ENCODE results near the gene UTP3.
"Not testable (repeated sequence)": the region's sequence is repeated elsewhere in the genome, so short reads cannot be mapped to it uniquely, and the experiment has no call there.

Gene UTP3, protein sequence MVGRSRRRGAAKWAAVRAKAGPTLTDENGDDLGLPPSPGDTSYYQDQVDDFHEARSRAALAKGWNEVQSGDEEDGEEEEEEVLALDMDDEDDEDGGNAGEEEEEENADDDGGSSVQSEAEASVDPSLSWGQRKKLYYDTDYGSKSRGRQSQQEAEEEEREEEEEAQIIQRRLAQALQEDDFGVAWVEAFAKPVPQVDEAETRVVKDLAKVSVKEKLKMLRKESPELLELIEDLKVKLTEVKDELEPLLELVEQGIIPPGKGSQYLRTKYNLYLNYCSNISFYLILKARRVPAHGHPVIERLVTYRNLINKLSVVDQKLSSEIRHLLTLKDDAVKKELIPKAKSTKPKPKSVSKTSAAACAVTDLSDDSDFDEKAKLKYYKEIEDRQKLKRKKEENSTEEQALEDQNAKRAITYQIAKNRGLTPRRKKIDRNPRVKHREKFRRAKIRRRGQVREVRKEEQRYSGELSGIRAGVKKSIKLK

DNA sequence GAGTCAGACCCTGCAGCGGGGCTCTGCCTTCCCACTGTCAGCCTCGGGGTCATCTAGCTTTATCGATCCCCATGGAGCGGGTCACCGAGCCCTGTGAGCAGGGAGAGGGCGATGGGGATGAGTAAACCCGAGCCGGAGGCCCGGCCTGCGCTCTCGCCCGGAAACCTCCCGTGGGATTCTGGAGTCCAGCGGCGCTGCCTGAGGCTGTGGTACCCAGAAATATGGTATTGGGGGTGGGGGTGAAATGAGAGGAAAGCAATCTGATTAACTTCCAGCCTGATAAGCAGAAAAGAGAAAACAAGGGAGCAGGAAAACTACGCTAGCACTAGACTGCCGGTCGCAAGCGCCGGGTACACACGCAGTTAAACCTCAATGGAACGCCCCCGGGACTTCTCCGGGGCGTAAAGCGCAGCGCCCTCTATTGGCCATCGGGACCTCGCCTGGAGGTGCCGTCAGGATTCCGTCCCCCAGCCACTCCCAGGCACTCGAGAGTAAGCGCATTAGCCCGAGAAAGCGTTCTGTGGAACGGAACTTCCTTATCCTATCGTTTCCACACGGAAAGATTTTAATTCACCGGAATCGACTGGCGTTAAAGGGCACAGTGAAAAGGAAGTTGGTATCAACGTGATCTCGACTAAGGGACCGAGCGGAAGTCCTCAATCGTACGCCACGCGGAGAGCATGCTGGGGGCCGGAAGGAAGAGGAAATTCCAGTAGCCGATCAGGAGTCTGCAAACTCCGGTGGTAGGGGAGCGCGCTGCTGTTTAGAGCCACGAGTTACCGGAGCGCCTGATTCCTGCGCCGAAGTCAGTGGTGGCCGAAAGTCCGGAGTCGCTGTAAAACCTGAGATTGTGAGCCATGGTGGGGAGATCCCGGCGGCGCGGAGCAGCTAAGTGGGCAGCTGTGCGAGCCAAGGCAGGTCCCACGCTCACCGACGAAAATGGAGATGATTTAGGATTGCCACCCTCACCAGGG, at the start of gene UTP3:
UTP3 (plus strand) TSS at position 712 of the 974 bp plus-strand sequence; CDS start at position 858, 146 bp downstream.
- DNase-seq = peak; percentile 94

DNA sequence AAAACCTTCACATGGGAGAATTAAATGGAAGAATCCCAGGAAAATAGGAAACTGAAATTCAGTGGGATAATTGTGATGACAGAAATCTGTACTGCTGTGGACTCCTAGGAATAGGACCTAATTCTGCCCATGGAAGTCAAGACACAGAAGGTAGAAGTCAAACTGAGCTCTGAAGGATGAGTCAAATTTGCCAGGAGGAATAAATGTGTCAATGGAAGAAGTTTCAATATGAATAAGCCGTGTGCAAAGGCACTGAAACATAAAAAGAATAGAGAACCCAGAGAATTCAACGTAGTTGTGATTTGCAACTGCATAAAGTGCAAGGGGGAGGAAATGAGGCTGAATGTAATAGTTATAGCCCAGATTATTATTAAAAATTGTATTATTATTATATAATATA, 48.1 kb upstream of the UTP3 start:
- DNase-seq = no peak

DNA sequence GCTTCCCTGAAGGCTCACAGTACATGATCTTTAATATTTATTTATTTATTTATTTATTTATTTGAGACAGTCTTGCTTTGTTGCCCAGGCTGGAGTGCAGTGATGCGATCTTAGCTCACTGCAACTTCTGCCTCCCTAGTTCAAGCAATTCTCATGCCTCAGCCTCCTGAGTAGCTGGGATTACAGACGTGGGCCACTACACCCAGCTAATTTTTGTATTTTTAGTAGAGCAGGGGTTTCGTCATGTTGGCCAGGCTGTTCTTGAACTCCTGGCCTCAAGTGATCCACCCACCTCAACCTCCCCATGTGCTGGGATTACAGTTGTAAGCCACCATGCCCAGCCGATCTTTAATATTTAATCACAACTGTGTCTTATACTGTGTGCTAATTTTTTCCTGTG, 37.6 kb upstream of the UTP3 start:
- not testable (repeated sequence) for DNase-seq

DNA sequence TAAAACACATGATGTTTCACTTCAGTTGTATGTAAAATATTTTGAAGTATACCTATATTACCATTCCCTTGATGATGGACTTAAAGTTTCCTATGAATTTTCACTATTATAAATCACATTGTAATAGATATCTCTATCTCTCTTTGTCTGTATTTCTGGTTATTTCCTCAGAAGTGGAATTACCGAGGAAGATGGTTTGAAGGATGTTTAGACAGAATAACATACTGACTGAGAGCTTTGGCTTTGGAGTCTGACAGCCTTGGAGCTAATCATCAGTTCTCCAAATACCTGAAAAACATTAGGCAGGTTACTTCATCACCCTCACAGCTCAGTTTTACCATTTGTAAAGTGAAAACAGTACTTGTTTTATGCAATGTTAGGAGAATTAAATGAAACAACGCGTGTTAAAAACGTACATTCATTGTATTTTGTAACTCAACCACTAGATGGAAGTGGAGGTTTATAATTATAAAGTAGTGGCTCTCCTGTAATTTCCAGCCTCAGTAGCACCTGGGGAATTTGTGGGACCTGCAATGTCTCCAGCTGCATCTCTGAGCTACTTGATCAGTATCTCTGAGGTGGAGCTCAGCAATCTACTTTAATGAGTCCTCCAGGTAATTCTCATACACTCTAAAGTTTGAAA, 36.3 kb upstream of the UTP3 start:
- DNase-seq = peak; percentile 51

DNA sequence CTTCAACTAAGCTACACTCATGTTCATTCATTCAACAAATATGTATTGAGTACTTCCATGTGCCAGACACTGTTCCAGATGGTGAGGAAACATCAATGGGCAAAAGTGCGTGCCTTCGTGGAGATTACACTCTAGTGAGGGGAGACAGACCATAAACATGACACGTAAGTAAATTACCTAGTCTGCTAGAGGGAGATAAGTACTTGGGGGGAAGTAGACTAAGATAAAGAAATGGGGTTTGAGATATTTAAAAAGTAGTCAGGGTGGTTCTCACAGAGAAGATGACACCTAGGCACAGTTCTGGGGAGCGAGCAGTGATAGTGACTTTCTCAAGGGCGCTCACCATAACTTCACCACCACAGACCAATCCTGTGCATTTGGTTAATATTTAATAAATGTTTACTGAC, 33.7 kb upstream of the UTP3 start:
- DNase-seq = no peak

DNA sequence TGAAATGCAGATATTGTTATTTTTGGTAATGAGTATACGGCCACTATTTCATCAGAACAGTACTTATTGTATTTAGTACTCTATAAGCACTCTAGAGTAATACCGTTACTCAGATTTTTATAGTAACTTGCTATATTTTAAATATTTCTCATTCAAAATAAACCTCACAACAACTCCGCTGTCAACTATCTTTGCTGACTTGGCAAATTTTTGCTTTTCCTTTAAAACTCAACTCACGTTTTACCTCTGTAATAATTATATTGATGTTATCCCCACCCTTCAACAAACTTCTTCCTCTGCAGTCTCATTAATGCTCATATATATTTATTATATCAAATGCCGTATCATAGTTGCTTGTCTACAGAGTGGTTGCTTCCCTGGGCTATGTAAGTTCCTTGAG, 31.0 kb upstream of the UTP3 start:
- DNase-seq = no peak

DNA sequence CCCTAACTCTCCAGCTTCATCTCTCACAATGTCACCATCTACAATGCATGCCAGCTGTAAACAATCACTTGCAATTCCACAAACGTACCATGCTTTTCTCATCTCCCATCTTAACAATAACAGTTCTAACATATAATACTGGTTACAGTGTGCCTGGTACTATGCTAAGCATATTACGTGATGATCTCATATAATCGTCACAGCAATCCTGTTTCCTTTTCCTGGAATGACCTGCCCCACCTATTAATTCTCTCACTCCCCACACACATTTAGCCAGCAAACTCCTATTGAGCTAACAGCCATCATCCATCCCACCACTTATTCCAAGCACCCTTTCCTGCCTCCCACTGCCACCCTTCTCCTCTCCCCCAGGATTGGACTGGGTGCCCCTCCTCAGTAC, 29.9 kb upstream of the UTP3 start:
- DNase-seq = no peak

DNA sequence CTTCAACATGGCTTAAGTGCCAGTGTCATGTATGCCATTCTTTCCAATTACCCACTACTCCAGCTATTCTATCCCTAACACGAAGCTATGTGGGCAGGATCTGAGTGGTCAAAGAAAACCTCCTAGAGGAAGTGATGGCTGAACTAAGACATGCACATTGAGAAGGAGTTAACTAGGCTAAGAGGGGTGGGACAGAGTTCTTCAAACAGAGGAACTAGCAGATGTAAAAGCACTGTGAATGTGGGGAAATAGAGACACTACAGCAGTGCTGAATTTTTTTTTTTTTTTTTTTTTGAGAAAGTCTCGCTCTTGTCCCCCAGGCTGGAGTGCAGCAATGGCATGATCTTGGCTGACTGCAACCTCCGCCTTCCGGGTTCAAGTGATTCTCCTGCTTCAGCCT, 28.2 kb upstream of the UTP3 start:
- no peak for DNase-seq

DNA sequence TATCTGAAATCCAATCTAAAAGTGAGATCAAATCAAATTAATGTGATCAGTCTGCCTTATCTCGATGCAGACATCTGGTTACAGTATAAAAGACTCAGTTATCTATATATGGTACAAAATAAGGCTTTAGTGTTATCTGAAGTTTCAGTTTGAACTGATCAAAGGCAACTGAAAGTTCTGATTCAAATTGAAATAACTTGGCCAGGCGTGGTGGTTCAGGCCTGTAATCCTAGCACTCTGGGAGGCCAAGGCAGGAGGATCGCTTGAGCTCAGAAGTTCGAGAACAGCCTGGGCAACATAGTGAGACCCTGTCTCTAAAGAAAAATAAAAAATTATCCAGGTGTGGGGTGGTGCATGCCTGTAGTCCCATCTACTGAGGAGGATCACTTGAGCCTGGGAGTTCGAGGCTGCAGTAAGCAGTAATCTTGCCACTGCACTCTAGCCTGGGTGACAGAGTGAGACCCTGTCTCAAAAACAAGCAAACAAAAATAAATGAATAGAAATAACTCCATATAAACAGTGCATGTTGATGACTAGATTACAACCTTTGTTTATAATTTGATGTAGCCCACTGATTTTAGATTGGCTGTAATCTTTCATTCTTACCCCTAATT, 26.9 kb upstream of the UTP3 start:
- DNase-seq = not testable (repeated sequence)

DNA sequence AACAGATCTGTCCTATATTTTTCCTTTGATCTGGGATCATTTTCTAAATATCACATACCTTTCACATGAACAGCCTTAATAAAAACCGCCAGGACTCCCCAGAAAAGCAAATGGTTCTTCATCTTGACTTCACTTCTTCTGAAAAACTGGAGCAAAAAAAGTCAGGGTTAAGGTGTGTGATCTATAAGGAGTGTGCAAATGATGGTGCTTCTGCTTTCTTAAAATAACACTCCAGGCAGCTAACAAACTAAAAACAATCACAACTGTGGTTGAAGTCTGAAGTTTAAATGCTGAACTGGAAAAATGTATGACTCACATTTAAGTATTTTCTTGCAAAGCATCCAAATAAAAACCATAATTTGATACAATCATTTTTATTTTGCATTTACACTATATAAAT, 22.0 kb upstream of the UTP3 start, which contains the start of gene JCHAIN:
JCHAIN (minus strand) TSS at position 140 of the 400 bp plus-strand sequence; CDS start at position 122, 18 bp downstream.
- no peak for DNase-seq

DNA sequence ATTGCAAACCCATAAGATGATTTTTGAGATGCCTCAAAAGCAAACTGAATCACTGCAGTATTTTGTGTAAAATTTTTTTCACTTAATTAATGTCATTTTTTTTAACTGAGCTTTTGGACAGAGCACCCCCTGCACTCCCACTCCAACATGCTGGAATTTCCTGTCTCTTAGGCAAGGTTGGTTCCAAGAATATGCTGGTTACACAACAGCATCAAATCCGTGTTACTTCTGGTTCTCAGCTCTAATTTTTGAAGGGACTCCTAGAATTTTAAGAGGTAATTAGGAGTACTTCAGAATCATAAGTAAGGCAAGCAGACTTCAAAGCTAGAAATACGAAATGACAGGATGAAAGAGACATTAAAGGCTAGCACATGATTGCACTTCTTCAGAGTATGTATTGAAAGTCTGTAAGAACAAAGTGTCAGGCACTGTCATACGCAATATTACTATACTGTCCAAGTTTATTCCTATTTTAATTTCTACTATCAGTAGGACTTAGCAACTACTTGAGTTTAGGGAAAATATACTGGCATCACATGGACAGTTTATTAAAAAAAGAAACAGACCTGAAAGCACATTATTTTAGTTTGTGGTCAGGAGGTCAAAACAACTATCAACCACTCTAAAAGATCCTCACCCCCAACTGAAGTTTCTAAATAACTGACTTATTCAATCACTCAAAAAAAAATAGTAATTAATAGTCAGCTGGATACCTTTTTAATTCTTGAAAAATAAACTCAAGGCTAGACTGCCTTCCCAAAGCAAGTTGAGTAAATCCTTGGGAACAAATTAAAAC, 20.4 kb upstream of the UTP3 start:
- no peak for DNase-seq

DNA sequence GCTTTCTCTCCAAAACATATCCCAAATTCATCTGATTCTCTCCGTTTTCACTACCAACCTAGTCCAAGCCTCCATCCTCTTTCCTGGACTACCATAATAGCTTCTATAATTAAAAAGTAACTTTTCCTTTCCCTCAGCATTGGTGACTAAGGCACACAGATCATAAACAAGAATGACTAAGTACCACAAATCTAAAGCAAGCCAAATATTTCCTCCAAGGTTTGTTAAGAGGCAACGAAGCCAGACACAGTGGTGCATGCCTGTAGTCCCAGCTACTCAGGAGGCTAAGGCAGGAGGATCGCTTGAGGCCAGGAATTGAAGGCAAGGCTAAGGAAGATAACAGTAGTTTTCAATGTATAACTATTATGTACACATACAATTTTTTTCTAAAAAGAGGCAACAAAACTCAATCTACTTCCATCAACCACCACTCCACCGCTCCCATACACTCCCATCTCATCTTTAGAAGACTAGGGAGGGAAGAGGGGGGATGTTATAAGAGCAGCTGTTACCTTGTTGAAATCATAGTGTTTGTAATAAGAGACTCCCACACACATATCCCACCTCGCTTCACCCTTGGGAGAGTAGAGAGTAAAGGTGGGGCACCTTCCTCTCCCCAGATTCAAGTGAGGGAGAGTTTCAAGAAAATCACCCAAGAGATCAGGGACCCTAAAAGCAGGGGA, 17.9 kb upstream of the UTP3 start:
- no peak for DNase-seq

DNA sequence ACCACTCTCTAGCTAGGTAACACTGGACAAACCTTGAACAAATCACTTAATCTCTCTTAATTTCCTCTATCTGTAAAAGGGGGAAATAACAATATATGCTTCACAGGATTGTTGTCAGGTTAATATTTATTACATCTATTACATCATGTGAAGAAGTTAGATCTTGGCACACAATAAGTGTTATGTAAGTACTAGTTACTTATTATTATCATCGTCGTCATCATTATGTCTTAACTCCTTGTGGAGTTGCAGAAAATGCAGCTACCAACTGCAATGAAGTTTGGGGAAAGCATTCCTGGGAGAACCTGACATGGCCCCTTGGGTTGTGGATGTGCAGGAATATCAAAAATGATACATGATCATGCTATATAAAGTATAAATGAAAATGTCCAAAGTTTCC, 17.2 kb upstream of the UTP3 start:
- no peak for DNase-seq

DNA sequence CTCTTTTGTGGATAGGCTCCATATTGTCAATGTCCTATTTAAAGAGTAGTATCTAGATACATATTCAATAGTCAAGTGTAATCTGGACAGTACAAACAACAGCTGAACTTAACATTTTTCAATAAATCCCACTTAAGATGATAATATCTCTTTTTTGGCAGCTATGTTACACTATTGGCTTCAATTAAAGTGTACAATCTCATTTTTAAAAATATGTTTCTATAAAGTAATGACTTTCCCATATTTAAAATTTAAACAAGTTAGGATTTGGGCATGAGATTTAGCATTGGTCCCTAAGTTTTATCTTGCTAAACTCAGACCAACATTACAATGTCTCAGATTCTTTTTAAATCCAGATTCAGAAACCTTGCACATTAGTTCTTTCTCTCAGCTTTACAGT, 14.1 kb upstream of the UTP3 start:
- DNase-seq = no peak

DNA sequence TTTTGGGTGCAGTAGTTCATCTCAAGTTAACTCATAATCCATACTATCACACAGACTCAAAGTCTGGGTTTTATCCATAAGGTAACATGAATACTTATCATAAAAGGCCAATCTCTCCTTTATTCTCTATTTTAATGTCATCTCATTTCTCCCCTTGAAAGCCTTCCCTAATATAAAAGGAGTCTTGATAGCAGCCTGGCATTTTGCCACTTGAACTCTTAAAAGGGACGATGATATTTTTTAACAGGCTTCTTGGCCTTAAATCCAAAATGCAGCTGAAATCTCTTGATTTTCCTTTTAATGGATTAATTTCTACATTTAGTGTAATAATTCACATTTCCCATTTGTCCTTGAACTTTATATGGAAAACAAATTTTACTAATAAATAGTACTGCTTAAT, 13.6 kb upstream of the UTP3 start:
- DNase-seq = no peak

DNA sequence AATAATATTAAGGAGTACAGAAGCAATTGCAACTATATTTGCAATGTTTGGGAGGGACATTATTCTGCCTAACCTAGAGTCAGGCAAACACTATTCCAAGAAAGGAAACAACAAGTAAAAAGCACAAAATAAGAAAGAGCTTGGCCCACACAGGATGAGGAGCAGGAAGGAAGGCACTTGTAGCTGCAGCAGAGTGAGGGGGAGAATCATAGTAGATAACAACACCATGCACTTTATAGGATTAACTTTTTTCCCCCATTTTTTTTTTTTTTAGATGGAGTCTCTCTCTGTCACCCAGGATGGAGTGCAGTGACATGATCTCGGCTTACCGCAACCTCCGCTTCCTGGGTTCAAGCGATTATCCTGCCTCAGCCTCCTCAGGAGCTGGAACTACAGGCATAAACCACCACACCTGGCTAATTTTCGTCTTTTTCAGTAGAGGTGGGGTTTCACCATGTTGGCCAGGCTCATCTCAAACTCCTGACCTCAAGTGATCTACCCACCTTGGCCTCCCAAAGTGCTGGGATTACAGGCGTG, 11.7 kb upstream of the UTP3 start:
- no peak for DNase-seq

DNA sequence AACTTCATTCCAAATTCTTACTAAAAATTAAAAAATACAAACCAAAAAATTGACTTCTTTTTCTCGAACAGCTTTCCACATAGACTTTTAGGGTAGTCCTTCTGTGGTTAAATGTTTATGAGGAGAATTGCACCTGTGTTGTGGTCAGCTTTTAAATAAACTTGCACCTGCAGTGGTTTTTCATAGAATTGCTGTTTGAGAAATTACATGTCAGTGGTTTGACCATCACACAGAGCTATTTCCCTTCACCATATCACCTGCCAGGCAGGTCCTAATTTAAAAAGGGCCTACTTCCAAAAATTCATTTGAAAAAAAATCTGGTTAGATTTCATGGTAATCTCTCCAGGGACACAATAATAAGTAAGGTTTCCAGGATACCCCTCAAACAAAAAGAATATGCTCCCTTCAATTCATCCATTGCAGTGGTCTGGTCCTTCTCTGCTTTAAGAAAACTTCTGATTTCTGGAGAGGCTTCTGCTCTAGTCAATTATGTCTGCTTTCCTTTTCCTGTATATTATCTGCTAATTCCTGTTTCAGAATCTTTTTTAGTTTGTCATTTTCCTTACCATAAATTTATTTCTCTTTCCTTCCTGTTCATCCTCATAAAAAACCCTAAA, 9.8 kb upstream of the UTP3 start:
- peak; percentile 4 for DNase-seq

DNA sequence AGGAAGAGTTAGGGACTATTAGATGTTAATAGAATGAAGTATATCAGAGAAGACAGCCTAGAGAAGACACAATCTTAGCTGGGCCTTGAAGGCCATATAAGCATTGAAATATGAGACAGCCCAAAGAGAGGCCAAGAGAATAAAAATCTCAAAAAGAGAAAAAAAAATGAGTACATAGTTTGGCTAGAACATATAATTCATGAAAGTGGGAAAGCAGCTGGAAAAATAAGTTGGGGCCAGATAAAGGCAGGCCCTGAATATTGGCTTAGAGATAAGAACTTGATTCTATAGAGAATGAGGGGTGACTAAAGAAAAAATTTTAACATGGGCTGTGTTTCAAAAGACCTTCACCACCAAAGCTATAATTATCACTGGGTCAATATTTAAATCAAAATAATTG, 7.4 kb upstream of the UTP3 start:
- no peak for DNase-seq

DNA sequence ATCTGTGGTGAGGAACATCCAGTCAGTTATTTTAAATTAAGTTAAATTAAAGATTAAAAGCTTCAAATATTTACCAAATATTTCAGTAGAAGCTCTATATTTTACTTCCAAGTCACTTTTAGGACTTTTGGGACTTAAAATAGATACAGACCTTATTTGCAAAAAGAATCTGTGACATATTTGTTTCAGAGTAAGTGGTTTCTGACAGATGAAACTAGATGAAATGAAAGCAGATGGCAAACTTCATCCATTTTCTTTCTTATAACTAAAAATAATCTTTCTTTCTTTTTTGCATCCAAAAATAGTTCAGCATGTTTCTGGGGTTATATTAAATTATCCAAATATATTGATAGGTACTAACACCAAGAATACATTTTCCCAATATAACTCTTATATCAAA, 6.6 kb upstream of the UTP3 start:
- DNase-seq = no peak

DNA sequence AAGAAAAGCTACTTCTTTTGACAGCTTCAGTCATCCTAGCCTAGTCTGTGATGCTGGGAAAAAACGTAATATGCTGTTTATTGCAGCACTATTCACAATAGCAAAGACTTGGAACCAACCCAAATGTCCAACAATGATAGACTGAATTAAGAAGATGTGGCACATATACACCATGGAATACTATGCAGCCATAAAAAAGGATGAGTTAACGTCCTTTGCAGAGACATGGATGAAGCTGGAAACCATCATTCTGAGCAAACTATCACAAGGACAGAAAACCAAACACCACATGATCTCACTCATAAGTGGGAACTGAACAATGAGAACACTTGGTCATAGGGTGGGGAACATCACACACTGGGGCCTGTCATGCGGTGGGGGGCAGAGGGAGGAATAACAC, 6.2 kb upstream of the UTP3 start:
- not testable (repeated sequence) for DNase-seq
